ENCODE results near the gene AMOTL2.

GRCh38 chr3:134384963-134385362, 10.7 kb upstream of the AMOTL2 start:
- TF ChIP-seq POLR2A (IDR thresholded peaks at IDR 0.05) (no peak), CTCF (IDR thresholded peaks at IDR 0.05) (no peak)
